Measurements from ENCODE around the gene RNF146.
"Not testable (repeated sequence)": the region's sequence is repeated elsewhere in the genome, so short reads cannot be mapped to it uniquely, and the experiment has no call there.

- TF ChIP-seq POLR2A, CTCF (IDR thresholded peaks at IDR 0.05): not testable (repeated sequence)
These were observed 32.8 kb upstream of the RNF146 start for GRCh38 chr6:127233819-127234218.

Data from heart left ventricle (tissue), 13 donors.